Stomach smooth muscle (tissue), 2 donors: ENCODE measurements around the gene SPATA13.

Experiments
- H3K27ac ChIP-seq: one replicate; pipeline ENCODE4 v1.7.0; 2013; ENCODE audit warnings: mild to moderate bottlenecking, low read length, inconsistent platforms
- H3K27me3 ChIP-seq, 2 donors: one replicate each; pipeline ENCODE4 v1.7.0; 2013; ENCODE audit warnings: low read length in 2 of 2; ENCODE audit not compliant: insufficient read depth in 2 of 2, control insufficient read depth in 1 of 2
- H3K36me3 ChIP-seq, 2 donors: one replicate each; pipeline ENCODE4 v1.7.0; 2013; ENCODE audit warnings: low read length in 2 of 2; ENCODE audit not compliant: control insufficient read depth in 2 of 2, insufficient read depth in 2 of 2
- H3K4me1 ChIP-seq: one replicate; pipeline ENCODE4 v1.7.0; 2013; ENCODE audit warnings: low read length; ENCODE audit not compliant: control insufficient read depth, insufficient read depth
- H3K4me3 ChIP-seq, 2 donors: one replicate each; pipeline ENCODE4 v1.7.0; 2013; ENCODE audit warnings: low read length in 2 of 2
- H3K9ac ChIP-seq, 2 donors: one replicate each; pipeline ENCODE4 v1.7.0; 2013; ENCODE audit warnings: low read length in 2 of 2, mild to moderate bottlenecking in 1 of 2
- H3K9me3 ChIP-seq, 2 donors: one replicate each; pipeline ENCODE4 v1.7.0; 2013; ENCODE audit warnings: low read length in 2 of 2; ENCODE audit not compliant: control insufficient read depth in 2 of 2
- donor health status: healthy.
- donor health status: Pancreatic carcinoma.

Gene SPATA13

GRCh38 chr13:24222756-24223155 is 62.2 kb downstream of the SPATA13 start:
- Histone ChIP-seq H3K9ac (no peak overlapping the region), H3K4me3 (no peak overlapping the region), H3K27me3 (no peaks in the 10 kb centered on the region), H3K9me3 (no peaks in the 10 kb centered on the region), H3K4me1 (peaks cover 4% of the 10 kb centered on the region), H3K36me3 (no peaks in the 10 kb centered on the region), H3K27ac (no peak overlapping the region)

DNA sequence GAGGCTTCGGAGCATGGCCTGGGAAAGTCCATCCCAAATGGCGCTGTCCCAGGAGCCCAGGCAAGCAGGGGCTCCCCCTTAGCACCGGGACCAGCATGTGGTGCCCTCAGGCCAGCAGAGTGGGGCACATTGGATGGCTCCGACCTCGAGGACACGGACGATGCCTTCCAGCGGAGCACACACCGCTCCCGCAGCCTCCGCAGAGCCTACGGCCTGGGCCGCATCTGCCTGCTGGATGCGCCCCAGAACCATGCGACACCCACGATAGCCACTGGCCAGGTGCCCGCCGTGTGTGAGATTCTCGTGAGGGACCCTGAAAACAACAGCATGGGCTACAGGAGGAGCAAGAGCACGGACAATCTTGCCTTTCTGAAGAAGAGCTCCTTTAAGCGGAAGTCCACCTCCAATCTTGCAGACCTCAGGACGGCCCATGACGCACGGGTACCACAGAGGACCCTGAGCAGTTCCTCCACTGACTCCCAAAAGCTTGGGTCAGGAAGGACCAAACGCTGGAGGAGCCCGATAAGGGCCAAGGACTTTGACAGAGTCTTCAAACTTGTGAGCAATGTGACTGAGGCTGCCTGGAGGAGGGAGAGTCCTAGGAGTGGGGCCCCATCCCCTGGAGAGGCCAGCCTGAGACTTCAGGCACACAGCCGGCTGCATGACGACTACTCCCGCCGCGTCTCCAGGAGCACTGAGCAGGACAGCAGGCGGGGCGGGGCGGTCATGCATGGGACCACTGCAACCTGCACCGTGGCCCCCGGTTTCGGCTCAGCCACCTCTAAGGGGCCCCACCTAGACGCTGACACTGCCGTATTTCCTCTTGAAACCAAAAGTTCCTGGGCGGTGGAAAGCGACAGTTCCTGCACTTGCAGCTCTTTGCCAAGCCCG is 63.1 kb downstream of the SPATA13 start:
- Histone ChIP-seq H3K9ac (no peak overlapping the region), H3K4me3 (no peak overlapping the region), H3K4me1 (no peaks in the 10 kb centered on the region), H3K36me3 (no peaks in the 10 kb centered on the region), H3K27ac (no peak overlapping the region), H3K27me3 (no peaks in the 10 kb centered on the region), H3K9me3 (no peaks in the 10 kb centered on the region)

GRCh38 chr13:24224232-24224680 is 63.7 kb downstream of the SPATA13 start:
- H3K4me1 ChIP-seq, result no peaks in the 10 kb centered on the region
- no peak overlapping the region for H3K9ac ChIP-seq
- no peak overlapping the region for H3K27ac ChIP-seq
- no peaks in the 10 kb centered on the region for H3K27me3 ChIP-seq
- H3K36me3 ChIP-seq, result no peaks in the 10 kb centered on the region
- no peaks in the 10 kb centered on the region for H3K9me3 ChIP-seq
- no peak overlapping the region for H3K4me3 ChIP-seq

DNA sequence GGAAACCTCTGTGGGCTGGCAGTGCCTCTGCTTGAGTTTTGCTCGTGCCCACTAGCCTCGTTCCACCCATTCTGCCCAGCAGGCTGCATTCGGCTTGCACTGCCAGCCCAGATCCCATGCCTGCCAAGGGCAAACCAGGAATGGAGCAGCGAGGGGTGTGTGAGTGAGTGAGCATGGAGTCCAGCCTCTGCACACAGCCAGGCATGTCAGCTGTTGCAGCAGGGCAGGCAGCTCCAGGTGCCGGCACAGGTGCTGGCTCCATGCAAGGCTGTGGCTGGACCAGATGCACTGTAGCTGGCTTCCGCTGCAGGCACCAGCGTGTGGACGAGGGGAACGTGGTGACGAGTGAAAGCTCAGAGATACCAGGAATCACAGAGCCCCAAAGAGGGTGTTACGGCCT is 64.5 kb downstream of the SPATA13 start:
- Histone ChIP-seq H3K27me3 (no peaks in the 10 kb centered on the region), H3K36me3 (no peaks in the 10 kb centered on the region), H3K9ac (no peak overlapping the region), H3K27ac (no peak overlapping the region), H3K9me3 (no peaks in the 10 kb centered on the region), H3K4me3 (no peak overlapping the region), H3K4me1 (no peaks in the 10 kb centered on the region)

GRCh38 chr13:24225930-24226329 is 65.4 kb downstream of the SPATA13 start:
- Histone ChIP-seq H3K36me3 (no peaks in the 10 kb centered on the region), H3K27ac (no peak overlapping the region)

GRCh38 chr13:24226762-24227161 is 66.2 kb downstream of the SPATA13 start:
- no peaks in the 10 kb centered on the region for H3K36me3 ChIP-seq
- no peaks in the 10 kb centered on the region for H3K9me3 ChIP-seq
- no peak overlapping the region for H3K4me3 ChIP-seq
- H3K27me3 ChIP-seq, result no peaks in the 10 kb centered on the region
- H3K4me1 ChIP-seq, result no peaks in the 10 kb centered on the region
- no peak overlapping the region for H3K9ac ChIP-seq
- no peak overlapping the region for H3K27ac ChIP-seq

More at GRCh38 chr13:24225930-24226329, 65.4 kb downstream of the SPATA13 start:
- H3K4me1 ChIP-seq, result no peaks in the 10 kb centered on the region
- no peak overlapping the region for H3K4me3 ChIP-seq
- H3K9ac ChIP-seq, result no peak overlapping the region
- H3K9me3 ChIP-seq, result no peaks in the 10 kb centered on the region
- H3K27me3 ChIP-seq, result no peaks in the 10 kb centered on the region

DNA sequence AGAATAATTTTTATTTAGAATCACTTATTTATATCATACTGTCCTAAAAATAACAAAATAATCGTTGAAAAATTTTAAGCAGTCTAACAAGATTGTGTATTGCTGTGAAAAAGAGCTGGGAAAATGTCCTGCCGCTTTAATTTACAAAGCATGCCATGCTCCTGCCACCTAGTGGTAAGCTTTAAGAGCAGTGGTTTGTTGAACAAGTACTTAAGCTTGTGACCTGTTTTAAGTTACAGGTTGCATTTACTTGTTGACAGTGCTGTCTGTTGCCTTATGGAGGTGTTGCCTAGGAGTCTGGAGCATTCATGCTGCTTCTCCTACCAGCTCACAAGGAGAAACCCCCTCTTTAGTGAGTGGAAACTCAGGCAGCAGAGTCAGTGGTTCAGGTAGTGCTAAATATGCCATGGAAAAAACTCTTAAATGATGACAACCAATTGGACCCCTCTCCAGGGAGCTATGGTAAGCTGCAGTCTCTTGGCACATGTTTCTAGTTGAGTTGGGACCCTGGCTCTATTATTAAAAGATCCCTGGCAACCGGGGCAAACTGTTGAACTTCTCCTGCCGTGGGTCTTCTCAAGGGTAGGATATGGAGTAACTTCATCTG is 68.4 kb downstream of the SPATA13 start:
- H3K9me3 ChIP-seq, result no peaks in the 10 kb centered on the region
- H3K4me3 ChIP-seq, result no peak overlapping the region
- H3K9ac ChIP-seq, result no peak overlapping the region
- H3K36me3 ChIP-seq, result no peaks in the 10 kb centered on the region
- H3K27me3 ChIP-seq, result no peaks in the 10 kb centered on the region
- H3K4me1 ChIP-seq, result no peaks in the 10 kb centered on the region
- H3K27ac ChIP-seq, result no peak overlapping the region

GRCh38 chr13:24230428-24231072 is 70.0 kb downstream of the SPATA13 start:
- Histone ChIP-seq H3K4me1 (no peaks in the 10 kb centered on the region), H3K36me3 (no peaks in the 10 kb centered on the region)

DNA sequence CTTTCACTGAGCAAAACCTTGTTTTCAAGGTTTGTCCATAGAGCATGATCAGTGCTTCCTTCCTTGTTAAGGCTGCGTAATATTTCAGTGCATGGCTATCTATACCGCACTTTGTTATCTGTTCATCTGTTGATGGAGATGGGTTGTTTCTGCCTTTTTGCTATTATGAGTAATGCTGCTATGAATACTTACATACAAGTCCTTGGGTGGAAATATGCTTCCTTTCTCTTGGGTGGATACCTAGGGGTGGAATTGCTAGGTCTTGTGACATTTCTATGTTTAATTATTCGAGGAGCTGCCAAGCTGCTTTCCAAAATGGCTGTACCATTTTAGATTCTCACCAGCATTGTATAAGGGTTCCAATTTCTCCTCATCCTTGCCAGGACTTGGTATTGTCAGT is 70.9 kb downstream of the SPATA13 start:
- H3K4me1 ChIP-seq, result no peaks in the 10 kb centered on the region
- no peak overlapping the region for H3K27ac ChIP-seq
- H3K36me3 ChIP-seq, result no peaks in the 10 kb centered on the region
- no peak overlapping the region for H3K9ac ChIP-seq
- H3K4me3 ChIP-seq, result no peak overlapping the region
- H3K27me3 ChIP-seq, result no peaks in the 10 kb centered on the region
- no peaks in the 10 kb centered on the region for H3K9me3 ChIP-seq

More at GRCh38 chr13:24230428-24231072, 70.0 kb downstream of the SPATA13 start:
- no peaks in the 10 kb centered on the region for H3K9me3 ChIP-seq
- H3K4me3 ChIP-seq, result no peak overlapping the region
- no peaks in the 10 kb centered on the region for H3K27me3 ChIP-seq
- H3K27ac ChIP-seq, result no peak overlapping the region
- H3K9ac ChIP-seq, result no peak overlapping the region

DNA sequence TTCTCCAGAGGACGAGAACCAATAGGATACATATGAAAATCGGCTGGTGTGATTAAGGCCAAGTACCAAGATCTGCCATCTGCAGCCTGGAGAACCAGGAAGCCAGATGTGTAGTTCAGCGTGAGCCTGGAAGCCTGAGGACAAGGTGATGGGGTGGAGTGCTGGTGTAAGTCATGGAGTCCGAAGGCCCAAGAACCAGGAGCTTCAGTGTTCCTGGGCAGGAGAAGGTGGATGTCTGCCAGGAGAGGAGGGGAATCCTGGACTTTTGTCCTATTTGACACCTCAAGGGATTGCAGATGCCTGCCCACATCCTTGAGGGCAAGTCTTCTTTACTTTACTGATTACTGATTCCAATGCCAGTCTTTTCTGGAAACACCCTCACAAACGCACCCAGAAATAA is 71.5 kb downstream of the SPATA13 start:
- H3K27ac ChIP-seq, result no peak overlapping the region
- H3K9ac ChIP-seq, result no peak overlapping the region
- H3K36me3 ChIP-seq, result no peaks in the 10 kb centered on the region
- H3K9me3 ChIP-seq, result no peaks in the 10 kb centered on the region
- no peaks in the 10 kb centered on the region for H3K4me1 ChIP-seq
- H3K27me3 ChIP-seq, result no peaks in the 10 kb centered on the region
- no peak overlapping the region for H3K4me3 ChIP-seq
